Measurements from ENCODE around the gene APBB1.

Gene APBB1

DNA sequence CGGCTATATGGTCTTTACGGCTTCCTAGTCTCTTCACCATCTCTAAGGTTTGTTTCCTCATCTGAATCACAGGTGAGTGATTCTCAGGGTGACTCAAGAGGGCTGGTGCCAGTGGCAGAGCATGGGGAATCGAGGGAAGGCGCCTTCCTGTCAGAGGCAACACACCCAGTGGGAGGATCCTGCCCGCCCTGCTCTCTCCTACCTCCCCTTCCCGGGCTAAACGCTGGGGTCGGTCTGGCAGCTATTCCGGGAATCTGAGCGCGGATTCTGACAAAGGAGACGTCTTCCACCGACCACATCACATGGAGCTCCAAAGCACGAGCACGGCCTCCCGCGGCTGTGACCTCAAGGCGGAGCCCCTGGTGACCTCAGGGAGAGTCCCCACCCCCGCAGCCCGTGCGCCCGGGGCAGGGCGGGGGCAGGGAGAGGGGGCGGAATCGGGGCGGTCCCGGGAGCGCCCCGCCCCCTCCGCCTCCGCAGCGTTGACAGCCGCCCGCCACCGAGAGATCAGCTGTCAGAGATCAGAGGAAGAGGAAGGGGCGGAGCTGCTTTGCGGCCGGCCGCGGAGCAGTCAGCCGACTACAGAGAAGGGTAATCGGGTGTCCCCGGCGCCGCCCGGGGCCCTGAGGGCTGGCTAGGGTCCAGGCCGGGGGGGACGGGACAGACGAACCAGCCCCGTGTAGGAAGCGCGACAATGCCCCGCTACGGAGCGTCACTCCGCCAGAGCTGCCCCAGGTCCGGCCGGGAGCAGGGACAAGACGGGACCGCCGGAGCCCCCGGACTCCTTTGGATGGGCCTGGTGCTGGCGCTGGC is 28.8 kb downstream of the APBB1 start, which contains the start of gene SMPD1:
Gene SMPD1, plus strand, starts transcription at position 570 of the 813 bp plus-strand sequence. Its CDS starts 125 bp downstream, at position 695.
- Histone ChIP-seq H3K36me3 (ENCODE audit: insufficient read depth, low read length) (no peaks in the 10 kb centered on the region), H3K27me3 (ENCODE audit: insufficient read depth, low read length) (peaks cover 7% of the 10 kb centered on the region; the same call in 1 of the 2 replicates), H3K4me3 (ENCODE audit: low read length) (peak within 1 kb of the TSS; percentile 64), H3K9me3 (ENCODE audit: insufficient read depth, low read depth, low read length) (no peaks in the 10 kb centered on the region), H3K27ac (ENCODE audit: low read depth, low read length) (peak within 1 kb of the TSS; percentile 72; the same call in 1 of the 2 replicates), H3K9ac (ENCODE audit: low read depth, low read length) (no peak within 1 kb of the TSS), H3K4me1 (ENCODE audit: insufficient read depth, low read length) (peaks cover 16% of the 10 kb centered on the region)
- WGBS, result under 1% methylated on average over 63 of the region's 63 CpGs

DNA sequence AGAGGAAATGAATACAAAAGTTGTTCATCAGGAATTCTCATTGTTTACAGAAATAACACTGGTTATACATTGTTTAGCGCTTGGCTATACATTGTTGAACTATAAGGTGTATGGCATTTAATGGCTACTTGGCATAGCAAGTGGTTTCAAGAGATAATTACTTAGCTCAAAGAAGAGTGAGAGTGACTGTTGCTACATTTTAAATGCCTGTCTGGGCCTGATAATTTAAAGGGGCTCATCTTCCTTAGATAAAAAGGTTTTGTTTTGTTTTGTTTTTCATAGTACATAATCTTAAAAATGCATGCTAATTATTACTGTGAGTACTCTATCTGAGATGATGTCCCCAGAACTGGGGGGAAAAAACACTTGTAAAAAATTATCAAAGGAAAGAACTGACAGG is 30.1 kb downstream of the APBB1 start:
- no peak overlapping the region for H3K27ac ChIP-seq (ENCODE audit: low read depth, low read length)

DNA sequence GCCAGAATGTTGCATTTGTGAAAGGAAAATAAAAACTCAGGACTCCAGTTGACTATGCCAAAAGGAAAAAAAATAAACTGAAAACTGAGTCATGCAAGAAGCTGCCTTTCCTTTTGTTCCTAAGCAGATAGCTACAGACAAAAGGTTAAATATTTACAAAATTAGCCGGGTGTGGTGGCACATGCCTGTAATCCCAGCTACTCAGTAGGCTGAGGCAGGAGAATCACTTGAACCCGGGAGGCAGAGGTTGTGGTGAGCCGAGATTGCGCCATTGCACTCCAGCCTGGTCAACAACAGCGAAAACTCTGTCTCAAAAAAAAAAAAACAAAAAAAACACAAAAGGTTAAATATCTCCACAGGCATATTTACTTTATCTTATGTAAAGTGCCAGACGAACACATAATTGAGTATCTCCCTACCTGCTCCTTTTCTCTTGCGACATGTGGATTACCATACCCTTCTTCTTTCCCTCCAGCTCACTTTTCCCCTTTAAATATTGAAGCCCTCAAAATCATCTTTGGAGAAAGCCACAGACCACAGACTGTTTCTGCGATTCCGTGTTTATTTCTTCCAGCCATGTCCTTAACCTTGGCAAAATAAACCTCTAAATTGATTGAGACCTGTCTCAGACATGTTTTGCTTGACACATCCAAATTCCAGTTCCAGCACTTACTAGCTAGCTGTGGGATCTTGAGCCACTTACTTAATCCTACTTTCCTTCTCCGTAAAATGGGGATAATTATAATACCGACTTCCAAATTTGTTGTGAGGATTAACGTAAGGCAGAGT is 30.9 kb downstream of the APBB1 start:
- H3K4me3 ChIP-seq (ENCODE audit: low read length), result no peak overlapping the region
- 84% methylated on average over 12 of the region's 12 CpGs for WGBS
- H3K9me3 ChIP-seq (ENCODE audit: insufficient read depth, low read depth, low read length), result no peaks in the 10 kb centered on the region
- H3K27me3 ChIP-seq (ENCODE audit: insufficient read depth, low read length), result peaks cover 7% of the 10 kb centered on the region; the same call in 1 of the 2 replicates
- H3K4me1 ChIP-seq (ENCODE audit: insufficient read depth, low read length), result peaks cover 16% of the 10 kb centered on the region
- no peaks in the 10 kb centered on the region for H3K36me3 ChIP-seq (ENCODE audit: insufficient read depth, low read length)
- no peak overlapping the region for H3K27ac ChIP-seq (ENCODE audit: low read depth, low read length)
- no peak overlapping the region for H3K9ac ChIP-seq (ENCODE audit: low read depth, low read length)

More for the DNA sequence above, 30.1 kb downstream of the APBB1 start:
- no peak overlapping the region for H3K9ac ChIP-seq (ENCODE audit: low read depth, low read length)
- WGBS, result 92% methylated on average over 1 of the region's 1 CpG
- H3K27me3 ChIP-seq (ENCODE audit: insufficient read depth, low read length), result peaks cover 7% of the 10 kb centered on the region; the same call in 1 of the 2 replicates
- H3K4me3 ChIP-seq (ENCODE audit: low read length), result no peak overlapping the region
- H3K36me3 ChIP-seq (ENCODE audit: insufficient read depth, low read length), result no peaks in the 10 kb centered on the region
- no peaks in the 10 kb centered on the region for H3K9me3 ChIP-seq (ENCODE audit: insufficient read depth, low read depth, low read length)
- H3K4me1 ChIP-seq (ENCODE audit: insufficient read depth, low read length), result peaks cover 16% of the 10 kb centered on the region

DNA sequence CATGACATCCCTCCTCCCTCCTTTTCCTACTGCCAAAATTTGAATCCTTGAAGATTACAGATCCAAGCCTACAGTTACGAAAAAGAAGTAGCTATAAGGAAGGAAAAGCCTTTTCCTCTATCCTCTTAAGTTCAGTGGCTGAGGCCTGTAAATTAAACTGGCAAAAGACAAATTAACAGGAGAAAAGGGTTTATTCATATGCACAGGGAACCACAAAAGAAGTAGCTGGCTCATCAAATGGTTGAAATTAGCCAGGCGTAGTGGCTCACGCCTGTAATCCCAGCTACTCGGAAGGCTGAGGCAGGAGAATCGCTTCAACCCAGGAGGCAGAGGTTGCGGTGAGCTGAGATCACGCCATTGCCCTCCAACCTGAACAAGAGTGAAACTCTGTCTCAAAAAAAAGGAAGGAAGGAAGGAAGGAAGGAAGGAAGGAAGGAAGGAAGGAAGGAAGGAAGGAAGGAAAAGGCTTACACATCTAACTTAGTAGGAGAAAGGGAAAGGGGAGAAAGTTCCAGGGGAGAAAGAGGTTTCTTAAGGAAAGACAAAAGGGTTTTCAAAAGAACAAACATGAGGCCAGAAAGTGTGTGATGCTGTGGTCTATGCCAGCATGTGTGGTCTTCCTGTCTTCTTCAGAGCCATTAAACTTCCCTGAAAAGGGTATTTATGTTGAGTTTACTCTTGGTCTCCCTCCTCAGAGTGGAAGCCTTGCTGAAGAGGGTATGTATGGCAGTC is 33.7 kb downstream of the APBB1 start:
- Histone ChIP-seq H3K36me3 (ENCODE audit: insufficient read depth, low read length) (no peaks in the 10 kb centered on the region), H3K9me3 (ENCODE audit: insufficient read depth, low read depth, low read length) (no peaks in the 10 kb centered on the region), H3K9ac (ENCODE audit: low read depth, low read length) (peak overlapping the region; percentile 39; the same call in 1 of the 2 replicates), H3K27me3 (ENCODE audit: insufficient read depth, low read length) (no peaks in the 10 kb centered on the region), H3K27ac (ENCODE audit: low read depth, low read length) (peak overlapping the region; percentile 15; the same call in 1 of the 2 replicates), H3K4me1 (ENCODE audit: insufficient read depth, low read length) (peaks cover 19% of the 10 kb centered on the region), H3K4me3 (ENCODE audit: low read length) (no peak overlapping the region)
- 69% methylated on average over 6 of the region's 7 CpGs for WGBS

DNA sequence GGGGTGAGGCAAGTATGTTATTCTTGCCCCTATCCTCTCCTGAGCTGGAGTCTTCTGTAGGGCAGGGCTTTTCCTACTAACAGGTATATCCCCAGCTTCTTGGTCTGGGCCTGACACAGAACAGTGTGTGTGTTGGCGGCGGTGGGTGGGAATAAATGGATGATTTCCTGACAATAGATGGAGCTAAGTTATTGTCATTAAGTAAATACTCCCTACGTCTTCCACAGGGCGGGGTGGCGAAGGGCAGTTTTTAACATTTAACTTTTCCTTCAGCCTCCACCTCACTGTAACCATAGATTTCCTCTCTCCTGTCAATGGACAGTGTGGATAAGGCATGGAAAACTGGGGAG is 40.3 kb downstream of the APBB1 start:
- Histone ChIP-seq H3K4me3 (ENCODE audit: low read length) (no peak overlapping the region), H3K4me1 (ENCODE audit: insufficient read depth, low read length) (peaks cover 4% of the 10 kb centered on the region; the same call in 1 of the 2 replicates), H3K9me3 (ENCODE audit: insufficient read depth, low read depth, low read length) (no peaks in the 10 kb centered on the region), H3K27me3 (ENCODE audit: insufficient read depth, low read length) (no peaks in the 10 kb centered on the region), H3K36me3 (ENCODE audit: insufficient read depth, low read length) (no peaks in the 10 kb centered on the region), H3K9ac (ENCODE audit: low read depth, low read length) (no peak overlapping the region), H3K27ac (ENCODE audit: low read depth, low read length) (no peak overlapping the region)
- WGBS, result 85% methylated on average over 3 of the region's 5 CpGs

DNA sequence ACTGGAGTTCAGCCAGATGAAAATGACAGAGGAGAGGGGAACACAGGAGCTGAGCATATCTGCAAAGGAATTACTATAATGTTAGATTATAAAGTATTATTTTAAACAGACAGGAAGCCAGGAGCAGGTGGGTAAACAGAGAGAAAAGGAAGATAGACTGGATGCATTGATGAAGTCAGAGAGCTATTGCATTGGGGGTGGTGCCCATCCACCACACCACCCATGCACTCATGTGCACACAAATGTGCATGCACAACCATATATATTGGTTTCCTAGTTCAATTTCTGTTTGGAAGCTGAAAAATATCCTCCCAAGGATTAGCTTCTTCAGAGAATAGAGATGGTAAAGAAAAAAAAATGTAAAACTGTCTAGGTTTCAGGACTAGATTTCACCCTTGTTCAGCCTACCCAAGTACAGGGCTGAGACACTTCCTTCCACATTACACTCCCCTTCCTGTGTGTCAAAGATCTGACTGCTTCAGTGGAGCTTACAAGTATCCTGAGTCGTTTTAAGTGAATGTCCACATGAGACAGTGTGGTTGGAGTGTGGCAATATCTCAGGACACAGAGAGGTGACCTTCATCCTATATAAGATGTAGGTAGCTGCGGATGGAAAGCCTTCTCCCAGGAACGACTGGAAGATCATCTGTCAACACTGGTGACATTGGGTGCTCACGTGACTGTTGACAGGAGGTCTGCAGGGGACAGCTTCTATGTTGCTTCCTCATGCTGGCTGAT is 40.8 kb downstream of the APBB1 start:
- Histone ChIP-seq H3K27me3 (ENCODE audit: insufficient read depth, low read length) (no peaks in the 10 kb centered on the region), H3K9ac (ENCODE audit: low read depth, low read length) (no peak overlapping the region), H3K27ac (ENCODE audit: low read depth, low read length) (no peak overlapping the region), H3K9me3 (ENCODE audit: insufficient read depth, low read depth, low read length) (no peaks in the 10 kb centered on the region), H3K4me3 (ENCODE audit: low read length) (no peak overlapping the region), H3K4me1 (ENCODE audit: insufficient read depth, low read length) (peaks cover 4% of the 10 kb centered on the region; the same call in 1 of the 2 replicates), H3K36me3 (ENCODE audit: insufficient read depth, low read length) (no peaks in the 10 kb centered on the region)
- WGBS, result 62% methylated on average over 4 of the region's 4 CpGs

DNA sequence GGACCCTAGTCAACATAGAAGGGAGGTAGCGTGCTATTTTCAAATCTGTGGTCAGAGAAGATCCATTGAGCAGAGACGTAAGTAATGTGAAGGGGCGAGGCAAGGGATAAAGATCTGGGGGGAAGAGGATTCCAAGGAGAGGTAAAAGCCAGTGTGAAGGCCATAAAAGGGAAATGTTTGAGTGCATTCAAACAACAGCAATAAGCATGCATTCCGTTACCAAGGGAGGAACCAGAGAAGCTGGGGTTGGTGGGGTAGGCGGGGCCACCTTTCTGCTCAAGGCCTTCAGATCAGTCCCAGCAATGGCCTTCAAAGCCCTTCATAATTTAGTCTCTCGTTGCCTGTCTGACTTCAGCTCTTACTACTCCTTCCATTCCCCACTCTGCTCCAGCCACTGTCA is 47.1 kb downstream of the APBB1 start:
- H3K9ac ChIP-seq (ENCODE audit: low read depth, low read length), result no peak overlapping the region
- H3K36me3 ChIP-seq (ENCODE audit: insufficient read depth, low read length), result no peaks in the 10 kb centered on the region
- H3K4me1 ChIP-seq (ENCODE audit: insufficient read depth, low read length), result 0 out of 2 replicates have a peak, but pooled peaks cover 5% of the 10 kb centered on the region
- 83% methylated on average over 6 of the region's 6 CpGs for WGBS
- H3K4me3 ChIP-seq (ENCODE audit: low read length), result no peak overlapping the region
- H3K27ac ChIP-seq (ENCODE audit: low read depth, low read length), result no peak overlapping the region
- H3K27me3 ChIP-seq (ENCODE audit: insufficient read depth, low read length), result no peaks in the 10 kb centered on the region
- H3K9me3 ChIP-seq (ENCODE audit: insufficient read depth, low read depth, low read length), result no peaks in the 10 kb centered on the region

DNA sequence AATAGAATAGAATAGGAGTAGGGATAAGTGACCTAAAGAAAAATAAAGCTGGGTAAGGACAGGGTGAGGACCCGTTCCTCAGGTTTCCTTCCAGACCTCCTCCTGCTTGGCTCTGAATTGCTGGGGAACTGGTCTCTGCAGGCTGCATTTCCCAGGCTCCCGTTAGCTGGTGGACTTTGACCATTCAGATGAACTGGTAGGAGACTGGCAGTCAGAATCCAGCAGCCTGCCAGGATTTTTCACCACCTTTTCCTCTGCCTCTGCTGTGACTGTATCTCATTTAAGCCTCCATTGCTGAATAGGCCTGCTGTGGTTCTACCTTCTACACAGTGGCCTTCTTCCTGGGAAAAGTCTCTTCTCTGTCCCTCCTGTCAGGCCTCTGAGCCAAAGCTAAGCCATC is 53.2 kb downstream of the APBB1 start:
- Histone ChIP-seq H3K36me3 (ENCODE audit: insufficient read depth, low read length) (no peaks in the 10 kb centered on the region), H3K4me3 (ENCODE audit: low read length) (no peak overlapping the region), H3K9ac (ENCODE audit: low read depth, low read length) (no peak overlapping the region), H3K27me3 (ENCODE audit: insufficient read depth, low read length) (no peaks in the 10 kb centered on the region), H3K27ac (ENCODE audit: low read depth, low read length) (no peak overlapping the region), H3K9me3 (ENCODE audit: insufficient read depth, low read depth, low read length) (no peaks in the 10 kb centered on the region), H3K4me1 (ENCODE audit: insufficient read depth, low read length) (no peaks in the 10 kb centered on the region)
- WGBS, result 89% methylated on average over 2 of the region's 2 CpGs

DNA sequence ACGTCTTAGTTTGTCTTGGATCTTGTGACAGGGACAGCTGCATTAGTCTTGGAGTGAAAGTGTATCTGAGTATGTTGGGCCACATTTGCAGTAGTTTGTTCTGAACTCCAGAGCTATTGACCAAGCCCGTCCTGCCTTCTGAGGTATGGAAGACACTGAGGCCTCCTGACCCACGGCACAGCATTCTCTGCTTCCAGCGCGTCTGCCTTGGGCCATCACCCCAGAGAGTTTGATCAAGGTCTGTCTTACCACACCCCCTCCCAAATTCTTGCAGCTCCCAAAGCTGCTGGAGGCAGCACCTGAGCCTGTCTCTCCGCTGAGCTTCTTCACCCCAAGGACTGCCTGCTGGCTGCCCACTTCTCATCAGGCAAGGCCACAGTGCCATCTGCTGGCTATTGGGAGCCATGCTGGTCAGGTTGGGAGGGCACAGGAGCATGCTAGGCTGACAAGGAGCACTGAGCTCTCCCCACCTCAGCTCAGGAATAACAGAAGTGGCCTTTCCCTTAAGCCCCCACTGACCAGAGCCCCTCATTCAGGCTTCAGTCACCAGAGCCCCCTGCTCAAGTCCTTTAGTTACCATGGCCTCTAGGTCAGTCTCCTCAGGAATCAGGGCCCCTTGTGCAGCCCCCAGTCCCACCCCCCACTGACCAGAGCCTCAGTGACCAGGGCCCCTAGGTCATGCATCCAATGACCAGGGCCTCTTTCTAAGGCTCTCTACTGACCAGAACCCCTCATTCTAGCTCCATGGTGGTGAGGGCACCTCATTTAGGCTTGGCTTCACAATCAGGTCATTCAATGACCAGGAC is 55.8 kb downstream of the APBB1 start:
- no peaks in the 10 kb centered on the region for H3K9me3 ChIP-seq (ENCODE audit: insufficient read depth, low read depth, low read length)
- 65% methylated on average over 6 of the region's 6 CpGs for WGBS
- H3K27me3 ChIP-seq (ENCODE audit: insufficient read depth, low read length), result 0 out of 2 replicates have a peak, but pooled peaks cover 2% of the 10 kb centered on the region
- H3K4me3 ChIP-seq (ENCODE audit: low read length), result no peak overlapping the region
- no peaks in the 10 kb centered on the region for H3K36me3 ChIP-seq (ENCODE audit: insufficient read depth, low read length)
- no peak overlapping the region for H3K9ac ChIP-seq (ENCODE audit: low read depth, low read length)
- no peak overlapping the region for H3K27ac ChIP-seq (ENCODE audit: low read depth, low read length)
- no peaks in the 10 kb centered on the region for H3K4me1 ChIP-seq (ENCODE audit: insufficient read depth, low read length)
